ENCODE data around the gene PIM1.
"Not testable (repeated sequence)": the region's sequence is repeated elsewhere in the genome, so short reads cannot be mapped to it uniquely, and the experiment has no call there.

The PIM1 gene

GRCh38 chr6:37194886-37195285 is 24.9 kb downstream of the PIM1 start:
- not testable (repeated sequence) for FAIRE-seq

GRCh38 chr6:37196451-37196850 is 26.5 kb downstream of the PIM1 start:
- FAIRE-seq = not testable (repeated sequence)

DNA sequence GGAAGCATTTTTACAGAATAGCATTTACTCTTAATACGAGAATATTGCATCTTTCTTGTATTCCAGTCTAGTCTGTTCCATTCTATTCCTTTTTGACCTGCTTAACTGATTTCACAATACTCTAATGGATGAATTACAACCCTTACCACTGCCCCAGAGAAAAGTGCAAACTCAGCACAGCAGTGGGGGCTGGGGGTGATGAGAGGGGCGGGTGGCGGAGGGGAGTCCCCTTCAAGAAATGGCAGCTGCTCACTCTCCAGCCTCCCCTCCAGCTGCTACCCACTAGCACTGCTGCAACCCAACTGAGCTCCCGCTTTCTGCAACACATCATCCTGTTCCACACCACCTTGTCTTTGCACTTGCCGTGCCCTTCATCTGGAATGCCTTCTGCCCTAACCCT is 30.1 kb downstream of the PIM1 start:
- FAIRE-seq = no peak

- no peak for FAIRE-seq
These were observed 31.8 kb downstream of the PIM1 start for GRCh38 chr6:37201726-37202125.

GRCh38 chr6:37202788-37203491 is 33.0 kb downstream of the PIM1 start:
- peak; percentile 96 for FAIRE-seq

DNA sequence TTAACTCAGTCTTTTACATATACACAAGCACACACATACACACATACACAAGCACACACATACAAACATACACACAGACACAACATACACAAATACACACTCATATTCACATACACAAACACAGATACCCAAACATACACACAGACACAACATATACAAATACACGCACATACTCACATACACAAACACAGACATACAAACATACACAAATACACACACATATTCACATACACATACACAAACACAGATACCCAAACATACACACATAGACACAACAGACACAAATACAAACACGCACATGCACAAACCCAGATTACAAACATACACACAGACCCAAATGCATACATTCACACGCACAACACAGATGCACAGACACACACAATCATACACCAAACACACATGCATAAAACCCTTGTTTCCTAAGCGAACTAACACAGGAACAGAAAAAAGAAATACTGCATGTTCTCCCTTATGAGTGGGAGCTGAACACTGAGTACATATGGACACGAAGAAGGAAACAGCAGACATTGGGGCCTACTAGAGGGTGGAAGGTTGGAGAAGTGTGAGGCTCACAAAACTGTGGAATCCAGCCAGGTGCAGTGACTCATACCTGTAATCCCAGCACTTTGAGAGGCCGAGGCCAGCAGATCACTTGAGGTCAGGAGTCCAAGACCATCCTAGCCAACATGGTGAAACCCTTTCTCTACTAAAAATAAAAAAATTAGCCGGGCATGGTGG is 34.2 kb downstream of the PIM1 start:
- FAIRE-seq = no peak

DNA sequence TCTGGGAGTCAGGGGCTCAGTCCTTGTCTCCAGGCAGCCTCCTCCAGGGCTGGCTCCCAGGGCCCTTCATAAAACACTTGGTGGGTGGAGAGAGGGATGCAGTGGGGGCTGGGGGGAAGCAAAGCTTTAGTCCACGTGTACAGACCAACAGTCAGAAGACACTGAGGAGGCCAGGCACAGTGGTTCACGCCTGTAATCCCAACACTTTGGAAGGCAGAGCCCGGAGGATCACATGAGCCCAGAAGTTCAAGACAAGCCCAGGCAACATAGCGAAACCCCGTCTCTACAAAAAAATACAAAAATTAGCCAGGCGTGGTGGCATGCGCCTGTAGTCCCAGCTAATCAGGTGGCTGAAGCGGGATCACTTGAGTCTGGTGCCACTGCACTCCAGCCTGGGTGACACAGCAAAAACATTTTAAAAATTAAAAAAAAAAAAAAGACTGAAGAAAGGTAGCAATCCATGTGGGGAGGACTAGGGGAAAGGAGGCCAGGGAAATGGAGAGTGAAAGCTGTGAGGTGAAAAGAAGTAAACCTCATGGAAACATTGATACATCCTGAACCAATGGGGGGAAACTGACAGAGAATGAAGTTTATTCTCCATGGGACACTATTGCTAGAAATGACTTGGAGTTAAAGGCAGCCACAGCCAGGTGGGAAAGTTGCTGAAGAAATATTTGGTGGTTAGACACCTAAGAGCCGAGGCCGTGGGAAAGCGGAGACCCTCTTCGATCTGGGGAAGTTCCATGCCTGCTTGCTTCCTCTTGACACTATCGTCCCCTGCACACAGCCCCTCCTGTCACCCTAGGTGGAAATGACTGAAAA is 35.4 kb downstream of the PIM1 start:
- no peak for FAIRE-seq

GRCh38 chr6:37205997-37206340 is 36.0 kb downstream of the PIM1 start:
- FAIRE-seq = no peak

GRCh38 chr6:37206622-37207021 is 36.7 kb downstream of the PIM1 start:
- no peak for FAIRE-seq

DNA sequence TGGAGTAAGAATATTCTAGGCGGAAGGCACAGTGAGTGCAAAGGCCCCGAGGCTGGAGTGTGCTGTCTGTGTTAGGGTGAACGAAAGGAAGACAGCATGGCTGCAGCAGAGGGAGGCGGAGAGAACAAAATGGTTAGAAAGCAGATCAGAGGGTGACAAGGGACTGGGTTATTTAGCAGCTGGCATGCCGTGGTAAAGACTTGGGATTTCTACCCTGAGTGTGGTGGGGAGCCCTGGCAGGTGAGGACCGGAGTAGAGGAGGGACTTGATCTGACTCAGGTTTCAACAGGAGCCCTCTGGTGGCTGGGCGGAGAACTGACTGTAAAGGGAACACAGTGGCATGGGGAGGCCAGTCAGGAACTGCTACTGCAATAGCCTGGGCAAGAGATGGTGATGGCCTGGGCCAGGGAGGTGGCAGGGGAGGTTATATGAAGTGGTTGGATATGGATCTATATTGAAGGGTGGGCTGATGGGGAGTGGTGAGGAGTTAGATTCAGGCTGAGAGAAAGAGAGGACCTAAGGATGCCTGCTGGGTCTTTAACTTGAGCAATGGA is 38.0 kb downstream of the PIM1 start:
- no peak for FAIRE-seq

- no peak for FAIRE-seq
These were observed 38.8 kb downstream of the PIM1 start for GRCh38 chr6:37208793-37209192.

DNA sequence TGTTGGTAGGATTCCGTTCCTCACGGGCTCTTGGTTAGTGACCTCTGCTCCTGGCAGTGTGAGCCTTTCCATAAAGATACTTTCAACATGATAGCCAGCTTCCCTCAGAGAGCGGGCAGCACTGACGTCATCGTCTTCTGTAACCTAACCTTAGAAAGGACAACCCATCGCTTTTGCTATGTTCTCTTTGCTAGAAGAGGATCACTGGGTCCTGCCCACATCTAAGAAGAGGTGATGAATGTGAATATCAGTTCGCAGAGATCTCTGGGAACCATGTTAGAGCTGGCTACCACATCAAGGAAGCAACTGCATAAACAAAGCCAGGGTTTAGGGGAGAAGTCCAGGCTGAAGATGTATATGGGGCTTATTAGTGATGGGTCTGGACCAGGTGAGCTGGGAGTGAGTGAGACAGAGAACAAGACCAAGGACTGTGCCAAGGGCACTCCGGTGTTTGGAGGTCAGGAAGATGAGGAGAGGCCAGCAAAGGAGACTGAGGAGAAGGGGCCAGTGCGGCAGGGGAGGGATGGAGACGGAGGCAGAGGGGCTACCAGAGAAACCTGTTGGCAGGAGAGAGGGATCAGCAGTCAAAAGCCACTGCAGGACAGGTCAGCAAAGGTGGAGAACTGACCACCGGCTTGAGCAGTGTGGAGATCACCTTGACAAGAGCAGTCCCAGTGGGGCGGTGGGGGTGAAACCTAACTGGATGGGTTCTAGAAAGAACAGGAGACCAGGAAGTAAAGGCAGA is 39.7 kb downstream of the PIM1 start:
- no peak for FAIRE-seq

DNA sequence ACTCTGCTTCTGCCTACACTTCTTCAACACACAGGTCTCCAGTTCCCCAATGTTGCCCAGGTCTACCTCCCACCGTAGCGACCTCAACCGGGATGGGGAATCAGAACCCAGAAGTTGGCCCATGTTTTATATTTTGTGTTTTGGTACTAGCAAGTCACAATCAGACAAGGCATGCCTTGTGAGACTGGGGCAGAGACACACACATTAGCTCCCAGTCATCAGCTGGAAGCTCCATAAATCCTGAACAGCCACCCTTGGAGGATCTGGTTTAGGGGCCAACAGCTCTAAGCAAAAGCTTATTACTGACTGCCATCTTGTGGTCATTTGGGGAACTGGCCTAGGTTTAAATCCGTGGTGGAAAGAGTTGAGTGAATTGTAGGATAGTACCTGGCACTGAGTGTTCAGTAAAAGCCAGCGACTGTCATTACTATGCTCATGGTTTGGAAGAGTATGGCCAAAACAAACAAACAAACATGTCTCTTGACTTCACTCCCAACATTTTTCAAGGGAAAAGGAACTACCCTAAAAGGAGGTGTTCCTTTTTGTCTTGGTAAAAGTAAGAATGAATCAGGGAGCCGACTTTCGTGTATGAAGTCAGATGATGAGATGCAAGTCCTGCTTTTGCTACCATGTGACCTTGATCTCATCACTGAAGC is 40.5 kb downstream of the PIM1 start:
- peak; percentile 55 for FAIRE-seq

GRCh38 chr6:37212268-37212667 is 42.3 kb downstream of the PIM1 start:
- no peak for FAIRE-seq

GRCh38 chr6:37218061-37218460 is 48.1 kb downstream of the PIM1 start:
- FAIRE-seq = no peak

DNA sequence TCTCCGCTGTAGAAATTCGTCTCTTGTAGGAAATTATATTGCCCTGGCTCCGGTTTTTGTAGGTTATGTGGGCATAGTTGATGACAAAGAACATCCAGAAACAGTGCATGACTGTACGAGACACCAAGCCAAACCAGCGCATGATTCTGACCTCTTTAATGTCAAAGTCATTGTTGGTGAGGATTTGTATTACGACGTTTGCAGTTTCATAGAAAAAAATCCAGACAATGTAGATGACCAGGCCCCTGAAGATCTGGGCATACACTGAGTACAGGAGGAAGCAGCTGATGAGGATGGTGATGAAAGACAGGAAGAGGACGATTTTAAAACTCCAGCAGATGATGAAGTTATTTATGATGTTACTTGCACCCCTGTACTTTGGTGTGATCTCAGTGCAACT is 48.6 kb downstream of the PIM1 start:
- FAIRE-seq = no peak

DNA sequence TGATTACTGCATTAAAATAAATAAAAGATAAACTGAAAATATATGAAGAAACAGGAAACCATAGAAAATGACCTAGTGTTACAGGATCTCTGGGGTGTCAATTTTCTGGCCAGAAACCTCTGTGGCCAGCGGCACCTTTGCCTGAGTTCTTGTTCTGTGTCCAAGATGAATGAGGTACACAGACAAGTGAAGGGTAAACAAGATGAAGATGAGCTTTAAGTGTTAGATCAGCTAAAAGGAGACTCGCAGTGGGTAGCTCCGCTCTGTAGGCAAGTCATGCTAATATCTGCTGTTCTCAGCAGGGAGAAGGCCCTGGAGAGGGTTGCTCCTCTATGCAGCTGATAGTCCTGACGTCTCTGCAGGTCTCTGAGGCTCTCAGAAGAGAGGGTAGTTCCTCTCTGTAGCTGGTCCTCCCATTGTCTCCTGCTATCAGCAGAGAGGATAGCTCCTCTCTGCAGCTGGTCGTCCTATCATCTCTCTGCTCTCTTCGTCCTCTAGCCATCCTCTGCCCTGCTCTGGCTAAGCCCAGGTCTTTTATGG is 51.7 kb downstream of the PIM1 start:
- FAIRE-seq = no peak

GRCh38 chr6:37222125-37222967 is 52.4 kb downstream of the PIM1 start:
- FAIRE-seq = no peak

GRCh38 chr6:37222992-37223391 is 53.0 kb downstream of the PIM1 start:
- FAIRE-seq = no peak

Data from islet of Langerhans (tissue), 1 donor.